IMR-90 (cell line): Measurements from ENCODE around the gene RGL4. TPM values are rescaled to one million over a fixed set of nuclear protein-coding genes. Genes with fewer than 3 reads are reported as not detected.

Experiments used
- ATAC-seq: fragments of 200-7000 bp; cut with Tn5 transposase; 2 replicates; pipeline ENCODE4 v1.9.1; 2020; ENCODE audit warnings: low read depth, mild to moderate bottlenecking, moderate library complexity
- Bru-seq: library from RNA; stranded (reverse); fragments of 400-500 nt; gene quantifications from one replicate; lab custom pipeline; 2021; lab: Mats Ljungman, UMichigan
- BruChase-seq, 2 experiments: library from RNA; stranded (reverse); fragments of 400-500 nt; gene quantifications; one replicate each; lab custom pipeline; 2021; lab: Mats Ljungman, UMichigan
- BruUV-seq: library from RNA; stranded (reverse); fragments of 400-500 nt; replicated peaks from 2 replicates; lab custom pipeline; 2021; lab: Mats Ljungman, UMichigan
- CTCF ChIA-PET: fragments of 300-600 bp; formaldehyde crosslinking; extraction: SDS; loops from one replicate; lab custom pipeline; 2021; ENCODE audit warnings: antibody characterized with exemption; lab: Yijun Ruan, JAX
- POLR2A ChIA-PET: fragments of 300-600 bp; sonication (Branson Sonifier 250); formaldehyde crosslinking; loops from one replicate; lab custom pipeline; 2022; ENCODE audit warnings: antibody characterized with exemption; ENCODE audit not compliant: unreplicated experiment; lab: Charles Lee
- DNase-seq: peaks from one replicate; pipeline ENCODE4 v3.0.0; 2013
- H2AFZ ChIP-seq: replicated peaks from 2 replicates; pipeline ENCODE3; 2013; ENCODE audit warnings: low read length, mild to moderate bottlenecking; ENCODE audit not compliant: poor library complexity
- H2AK5ac ChIP-seq: 2 replicates; pipeline ENCODE4 v1.6.1; 2013; ENCODE audit warnings: low read depth, low read length, inconsistent platforms
- H2AK9ac ChIP-seq: replicated peaks from 2 replicates; pipeline ENCODE3; 2013; ENCODE audit warnings: mild to moderate bottlenecking, low read depth, low read length, moderate library complexity; ENCODE audit not compliant: poor library complexity
- H2BK120ac ChIP-seq: 2 replicates; pipeline ENCODE4 v1.6.1; 2013; ENCODE audit warnings: low read depth, low read length, inconsistent platforms
- H2BK15ac ChIP-seq: 3 replicates; pipeline ENCODE4 v1.6.1; 2013; ENCODE audit warnings: low read depth, low read length, inconsistent platforms
- H2BK20ac ChIP-seq: 2 replicates; pipeline ENCODE4 v1.6.1; 2013; ENCODE audit warnings: low read depth, mild to moderate bottlenecking, inconsistent platforms, low read length, moderate library complexity
- H2BK5ac ChIP-seq: 2 replicates; pipeline ENCODE4 v1.6.1; 2013; ENCODE audit warnings: mild to moderate bottlenecking, low read depth, low read length, inconsistent platforms; ENCODE audit not compliant: poor library complexity, severe bottlenecking
- H3K14ac ChIP-seq: replicated peaks from 2 replicates; pipeline ENCODE4 v1.6.1; 2013; ENCODE audit warnings: low read depth, low read length, inconsistent platforms
- H3K18ac ChIP-seq: 2 replicates; pipeline ENCODE4 v1.6.1; 2013; ENCODE audit warnings: low read depth, low read length, control low read depth
- H3K23ac ChIP-seq: 2 replicates; pipeline ENCODE4 v1.6.1; 2013; ENCODE audit warnings: low read depth, low read length, inconsistent platforms
- H3K27ac ChIP-seq: 2 replicates; pipeline ENCODE4 v1.5.1; 2013; ENCODE audit warnings: mild to moderate bottlenecking, control low read depth, low read length; ENCODE audit not compliant: insufficient read depth
- H3K27me3 ChIP-seq: 2 replicates; pipeline ENCODE4 v1.6.1; 2013; ENCODE audit warnings: low read length; ENCODE audit not compliant: control insufficient read depth, insufficient read depth
- H3K36me3 ChIP-seq: 2 replicates; pipeline ENCODE4 v1.6.1; 2013; ENCODE audit warnings: low read length, mixed read lengths; ENCODE audit not compliant: control insufficient read depth, insufficient read depth
- H3K4ac ChIP-seq: 2 replicates; pipeline ENCODE4 v1.6.1; 2013; ENCODE audit warnings: low read depth, low read length, inconsistent platforms
- H3K4me1 ChIP-seq: 2 replicates; pipeline ENCODE4 v1.6.1; 2013; ENCODE audit warnings: low read length, mixed read lengths; ENCODE audit not compliant: control insufficient read depth, insufficient read depth
- H3K4me2 ChIP-seq: 2 replicates; pipeline ENCODE4 v1.6.1; 2013; ENCODE audit warnings: low read depth, mild to moderate bottlenecking, control low read depth, low read length, moderate library complexity
- H3K4me3 ChIP-seq: 2 replicates; pipeline ENCODE4 v1.5.1; 2013; ENCODE audit warnings: low read depth, mild to moderate bottlenecking, control low read depth, low read length, moderate library complexity; ENCODE audit not compliant: insufficient read depth
- H3K56ac ChIP-seq: 2 replicates; pipeline ENCODE4 v1.6.1; 2013; ENCODE audit warnings: low read length, inconsistent platforms; ENCODE audit not compliant: insufficient read depth; ENCODE audit errors: extremely low read depth
- H3K79me1 ChIP-seq, 2 experiments: 2 replicates each; pipeline ENCODE4 v1.6.1; 2013; ENCODE audit warnings: low read length in 2 of 2, inconsistent platforms in 1 of 2, low read depth in 1 of 2
- H3K9ac ChIP-seq: 2 replicates; pipeline ENCODE4 v1.6.1; 2013; ENCODE audit warnings: low read depth, low read length, control low read depth
- H3K9me1 ChIP-seq: 2 replicates; pipeline ENCODE4 v1.6.1; 2013; ENCODE audit warnings: low read length, inconsistent platforms; ENCODE audit not compliant: insufficient read depth
- H3K9me3 ChIP-seq: 2 replicates; pipeline ENCODE4 v1.6.1; 2013; ENCODE audit warnings: low read length; ENCODE audit not compliant: control insufficient read depth, insufficient read depth
- H4K20me1 ChIP-seq: 2 replicates; pipeline ENCODE4 v1.6.1; 2013; ENCODE audit warnings: low read length, inconsistent platforms; ENCODE audit not compliant: insufficient read depth
- H4K5ac ChIP-seq: 2 replicates; pipeline ENCODE4 v1.6.1; 2013; ENCODE audit warnings: mild to moderate bottlenecking, low read depth, low read length, control low read depth
- H4K8ac ChIP-seq, 2 experiments: 2 replicates each; pipeline ENCODE4 v1.6.1; 2013; ENCODE audit warnings: low read depth in 2 of 2, low read length in 2 of 2, control low read depth in 1 of 2, inconsistent platforms in 1 of 2
- H4K91ac ChIP-seq: 2 replicates; pipeline ENCODE4 v1.6.1; 2013; ENCODE audit warnings: low read depth, low read length, inconsistent platforms; ENCODE audit not compliant: insufficient read depth
- BHLHE40 ChIP-seq: fragments of 150-350 bp; IDR thresholded peaks from 2 replicates; pipeline ENCODE4 v1.6.1; 2016; ENCODE audit warnings: mild to moderate bottlenecking, low read depth, low read length
- CEBPB ChIP-seq: IDR thresholded peaks from 2 replicates; pipeline ENCODE4 v1.6.1; 2012; ENCODE audit warnings: low read depth, low read length, improper control_type of control experiment
- CHD1 ChIP-seq: IDR thresholded peaks from 2 replicates; pipeline ENCODE4 v1.6.1; 2012; ENCODE audit warnings: low read depth, low read length, improper control_type of control experiment
- FOS ChIP-seq: fragments of 150-350 bp; IDR thresholded peaks from 2 replicates; pipeline ENCODE4 v1.6.1; 2016; ENCODE audit warnings: low read depth, low read length
- MAFK ChIP-seq: IDR thresholded peaks from 2 replicates; pipeline ENCODE4 v1.6.1; 2012; ENCODE audit warnings: low read depth, low read length, improper control_type of control experiment
- MXI1 ChIP-seq: IDR thresholded peaks from 2 replicates; pipeline ENCODE4 v1.6.1; 2012; ENCODE audit warnings: low read depth, mild to moderate bottlenecking, low read length, moderate library complexity, borderline replicate concordance
- NFE2L2 ChIP-seq: fragments of 150-350 bp; IDR thresholded peaks from 2 replicates; pipeline ENCODE4 v1.6.1; 2016; ENCODE audit warnings: low read depth, mild to moderate bottlenecking, low read length
- POLR2A ChIP-seq: IDR thresholded peaks from 2 replicates; pipeline ENCODE4 v1.6.1; 2012; ENCODE audit warnings: mild to moderate bottlenecking, low read depth, low read length
- RAD21 ChIP-seq: IDR thresholded peaks from 2 replicates; pipeline ENCODE4 v1.6.1; 2012; ENCODE audit warnings: low read length, improper control_type of control experiment
- RFX5 ChIP-seq: IDR thresholded peaks from 2 replicates; pipeline ENCODE4 v1.8.0; 2012; ENCODE audit warnings: low read depth, mild to moderate bottlenecking, low read length, moderate library complexity
- SMC3 ChIP-seq: fragments of 150-350 bp; IDR thresholded peaks from 2 replicates; pipeline ENCODE4 v1.6.1; 2016; ENCODE audit warnings: low read depth, mild to moderate bottlenecking, antibody characterized with exemption, low read length, moderate library complexity
- WGBS, 2 experiments: methylation state at CpG; one replicate each; pipeline versions ENCODE4 v1.1.5 to v1.1.7; 2013; ENCODE audit warnings: missing lambda C conversion rate in 2 of 2; ENCODE audit not compliant: insufficient read length in 1 of 2; ENCODE audit errors: extremely low coverage in 2 of 2; 5-methylcytosine and 5-hydroxymethylcytosine counted together
- dilution Hi-C: fragments of 300-500 bp; cut with HindIII; formaldehyde crosslinking; loops from one replicate; pipeline ENCODE4 v1.14.3; 2018; ENCODE audit warnings: low sequenced_read_pairs; ENCODE audit not compliant: unreplicated experiment
- in situ Hi-C: fragments of 300-500 bp; cut with MboI; formaldehyde crosslinking; loops from 3 replicates; pipeline ENCODE4 v1.14.3; 2019; ENCODE audit warnings: low sequenced_read_pairs, inconsistent platforms, mixed read lengths
- intact Hi-C: fragments of 100-400 bp; cut with micrococcal nuclease; formaldehyde crosslinking; loops from 2 replicates; pipeline ENCODE4 v1.10.0; 2022
- long read RNA-seq: library from polyadenylated mRNA; unstranded; transcript quantifications from one replicate; pipeline ENCODE4 v2.0.0, GENCODE V29; 2021; ENCODE audit not compliant: unreplicated experiment
- polyA plus RNA-seq, 3 experiments: library from polyadenylated mRNA; depleted of rRNA; stranded (reverse); fragments of >200 nt; gene quantifications; 2 replicates each; pipeline ENCODE4 v1.2.3, GENCODE V29; 2012; ENCODE audit warnings: low replicate concordance in 1 of 3
- total RNA-seq: library from RNA; depleted of rRNA; stranded (reverse); fragments of >200 nt; gene quantifications from 2 replicates; pipeline ENCODE4 v1.2.3, GENCODE V29; 2012; rRNA removed
- TF ChIP-seq, protein P1 (sequence below): fragments of 150-350 bp; IDR thresholded peaks from 2 replicates; pipeline ENCODE4 v1.6.1; 2017; ENCODE audit warnings: mild to moderate bottlenecking, antibody characterized with exemption, low read length, low read depth
- TF ChIP-seq, protein P2 (sequence below): fragments of 150-350 bp; IDR thresholded peaks from 2 replicates; pipeline ENCODE4 v1.6.1; 2016; ENCODE audit warnings: low read depth, mild to moderate bottlenecking, low read length, moderate library complexity, borderline replicate concordance

RGL4 gene, protein sequence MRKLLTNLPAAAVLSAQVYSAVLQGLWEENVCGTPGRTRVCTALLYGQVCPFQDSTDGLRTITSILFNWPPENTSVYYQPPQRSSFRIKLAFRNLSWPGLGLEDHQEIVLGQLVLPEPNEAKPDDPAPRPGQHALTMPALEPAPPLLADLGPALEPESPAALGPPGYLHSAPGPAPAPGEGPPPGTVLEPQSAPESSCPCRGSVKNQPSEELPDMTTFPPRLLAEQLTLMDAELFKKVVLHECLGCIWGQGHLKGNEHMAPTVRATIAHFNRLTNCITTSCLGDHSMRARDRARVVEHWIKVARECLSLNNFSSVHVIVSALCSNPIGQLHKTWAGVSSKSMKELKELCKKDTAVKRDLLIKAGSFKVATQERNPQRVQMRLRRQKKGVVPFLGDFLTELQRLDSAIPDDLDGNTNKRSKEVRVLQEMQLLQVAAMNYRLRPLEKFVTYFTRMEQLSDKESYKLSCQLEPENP
- not detected in 2 replicates for total RNA-seq
- polyA plus RNA-seq (2012; rRNA removed), result not detected in 2 replicates
- not detected in 2 replicates for polyA plus RNA-seq (2012; cell fraction: cytosol; rRNA removed)
- not detected in 2 replicates for polyA plus RNA-seq (2012; cell fraction: nucleus; rRNA removed; ENCODE audit: low replicate concordance)
- not detected for Bru-seq, nascent RNA
- not detected for BruChase-seq, experiment 1, labeled RNA remaining after a 6-hour chase
- not detected for BruChase-seq, experiment 2, labeled RNA remaining after a 2-hour chase
- long read RNA-seq, result 0 reads

DNA sequence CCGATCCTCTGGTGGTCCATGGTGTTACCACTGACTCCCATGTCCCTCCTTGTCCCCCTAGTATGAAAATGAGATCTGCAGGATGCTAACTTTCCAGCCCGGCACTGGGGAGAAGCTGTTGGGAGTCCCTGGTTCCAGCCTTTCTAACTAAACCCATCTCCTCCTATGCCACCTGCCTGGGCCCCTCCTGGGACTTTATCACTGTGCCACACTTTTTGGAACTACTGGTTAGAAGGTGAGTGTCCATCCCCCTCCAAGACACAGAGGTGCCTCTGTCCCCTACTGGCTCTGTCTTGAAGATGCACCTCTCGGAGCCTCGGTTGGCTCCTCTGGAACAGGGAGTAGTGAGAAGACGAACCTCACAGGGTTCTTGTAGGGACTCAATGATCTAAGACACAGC is at the start of gene RGL4:
Gene RGL4, plus strand, starts transcription at position 301 of the 400 bp plus-strand sequence. CDS start 1,018 bp downstream, outside the sequence.
- in situ Hi-C loops (no loop called here), dilution Hi-C loops (no loop called here), intact Hi-C loops (no loop called here)
- H2AK5ac ChIP-seq, result no peak within 1 kb of the TSS
- no peak within 1 kb of the TSS for H3K56ac ChIP-seq
- H2AK9ac ChIP-seq, result no peak within 1 kb of the TSS
- POLR2A ChIA-PET, result no interaction called here
- H3K36me3 ChIP-seq, result peaks cover 29% of the 10 kb centered on the region; the same call in 1 of the 2 replicates
- H3K4me2 ChIP-seq, result no peak within 1 kb of the TSS
- CTCF ChIA-PET, result no interaction called here
- H2BK120ac ChIP-seq, result no peak within 1 kb of the TSS
- no peak within 1 kb of the TSS for H2AFZ ChIP-seq
- H3K14ac ChIP-seq, result no peak within 1 kb of the TSS
- no peak within 1 kb of the TSS for H4K91ac ChIP-seq
- H2BK20ac ChIP-seq, result no peak within 1 kb of the TSS
- no peak for TF ChIP-seq MXI1
- no peak for TF ChIP-seq FOS
- no peak for TF ChIP-seq CHD1
- TF ChIP-seq RFX5, result no peak
- no peak for TF ChIP-seq SMC3
- TF ChIP-seq CEBPB, result no peak
- no peak for TF ChIP-seq MAFK
- TF ChIP-seq, protein P1, sequence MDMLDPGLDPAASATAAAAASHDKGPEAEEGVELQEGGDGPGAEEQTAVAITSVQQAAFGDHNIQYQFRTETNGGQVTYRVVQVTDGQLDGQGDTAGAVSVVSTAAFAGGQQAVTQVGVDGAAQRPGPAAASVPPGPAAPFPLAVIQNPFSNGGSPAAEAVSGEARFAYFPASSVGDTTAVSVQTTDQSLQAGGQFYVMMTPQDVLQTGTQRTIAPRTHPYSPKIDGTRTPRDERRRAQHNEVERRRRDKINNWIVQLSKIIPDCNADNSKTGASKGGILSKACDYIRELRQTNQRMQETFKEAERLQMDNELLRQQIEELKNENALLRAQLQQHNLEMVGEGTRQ, result no peak
- no peak for TF ChIP-seq RAD21
- TF ChIP-seq NFE2L2, result no peak
- no peak for TF ChIP-seq BHLHE40
- TF ChIP-seq POLR2A, result no peak
- TF ChIP-seq, protein P2, sequence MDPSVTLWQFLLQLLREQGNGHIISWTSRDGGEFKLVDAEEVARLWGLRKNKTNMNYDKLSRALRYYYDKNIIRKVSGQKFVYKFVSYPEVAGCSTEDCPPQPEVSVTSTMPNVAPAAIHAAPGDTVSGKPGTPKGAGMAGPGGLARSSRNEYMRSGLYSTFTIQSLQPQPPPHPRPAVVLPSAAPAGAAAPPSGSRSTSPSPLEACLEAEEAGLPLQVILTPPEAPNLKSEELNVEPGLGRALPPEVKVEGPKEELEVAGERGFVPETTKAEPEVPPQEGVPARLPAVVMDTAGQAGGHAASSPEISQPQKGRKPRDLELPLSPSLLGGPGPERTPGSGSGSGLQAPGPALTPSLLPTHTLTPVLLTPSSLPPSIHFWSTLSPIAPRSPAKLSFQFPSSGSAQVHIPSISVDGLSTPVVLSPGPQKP, result no peak
- no peak within 1 kb of the TSS for H2BK5ac ChIP-seq
- no peak within 1 kb of the TSS for H4K5ac ChIP-seq
- no CpG with 5 or more reads among the region's 5 CpGs for WGBS, 2 experiments
- no peak for DNase-seq
- no peak within 1 kb of the TSS for H3K4me3 ChIP-seq
- no peak for ATAC-seq
- H3K18ac ChIP-seq, result no peak within 1 kb of the TSS
- H3K23ac ChIP-seq, result no peak within 1 kb of the TSS
- no peaks in the 10 kb centered on the region for H3K4me1 ChIP-seq
- no peaks in the 10 kb centered on the region for H3K27me3 ChIP-seq
- no peaks in the 10 kb centered on the region for H3K79me1 ChIP-seq
- H3K27ac ChIP-seq, result no peak within 1 kb of the TSS
- BruUV-seq, result no TSS peak
- peaks cover 12% of the 10 kb centered on the region for H3K9me1 ChIP-seq
- H2BK15ac ChIP-seq, result no peak within 1 kb of the TSS
- no peak within 1 kb of the TSS for H3K9ac ChIP-seq
- no peak within 1 kb of the TSS for H4K8ac ChIP-seq
- no peaks in the 10 kb centered on the region; the same call in 1 of the 2 replicates for H4K20me1 ChIP-seq
- H3K4ac ChIP-seq, result no peak within 1 kb of the TSS
- H3K9me3 ChIP-seq, result no peaks in the 10 kb centered on the region
